VCaP (cell line): Measurements from ENCODE around the gene TBC1D10A.

ENCODE experiments used
- H3K27ac ChIP-seq: fragments of 450-650 bp; 2 replicates; pipeline ENCODE4 v1.5.1; 2017
- CTCF ChIP-seq: fragments of 450-650 bp; conservative IDR thresholded peaks from 2 replicates; pipeline ENCODE4 v1.5.1; 2017; ENCODE audit warnings: mild to moderate bottlenecking, moderate library complexity

Gene TBC1D10A

DNA sequence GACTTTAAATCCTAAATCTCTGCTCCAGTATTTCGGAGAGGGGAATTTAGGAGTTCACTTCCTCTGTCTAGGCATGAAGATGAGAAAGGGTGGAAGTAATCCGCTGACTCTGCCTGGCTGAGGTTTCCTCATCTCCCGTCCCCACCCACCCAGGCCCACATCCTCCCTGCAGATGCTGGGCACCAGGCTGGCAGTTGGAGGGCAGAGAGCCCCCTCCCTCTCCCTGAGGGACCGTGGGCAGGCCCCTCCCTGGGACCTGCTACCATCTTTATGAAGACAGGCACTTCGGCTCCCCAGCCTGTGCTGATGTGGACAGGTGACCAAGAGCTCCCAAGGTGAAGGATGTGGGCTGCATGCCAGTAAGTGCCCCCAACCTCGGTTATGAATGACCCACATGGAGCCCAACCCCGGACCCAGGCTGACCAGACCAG, 44.1 kb downstream of the TBC1D10A start:
- no peak for TF ChIP-seq CTCF
- no peak overlapping the region for H3K27ac ChIP-seq

DNA sequence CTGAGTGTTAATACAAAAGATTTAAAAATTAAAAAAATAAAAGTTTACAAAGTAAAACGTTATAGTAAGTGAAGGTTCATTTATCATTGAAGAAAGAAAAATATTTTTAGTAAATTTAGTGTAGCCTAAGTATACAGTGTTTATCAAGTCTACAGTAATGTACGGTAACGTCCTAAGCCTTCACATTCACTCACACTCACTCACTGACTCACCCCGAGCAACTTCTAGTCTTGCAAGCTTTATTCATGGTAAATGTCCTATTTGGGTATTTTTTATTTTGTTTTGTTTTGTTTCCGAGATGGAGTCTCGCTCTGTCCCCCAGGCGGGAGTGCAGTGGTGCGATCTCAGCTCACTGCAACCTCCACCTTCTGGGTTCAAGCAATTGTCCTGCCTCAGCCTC, 46.2 kb downstream of the TBC1D10A start:
- no peak for TF ChIP-seq CTCF

GRCh38 chr22:30279932-30280331, 46.8 kb downstream of the TBC1D10A start:
- no peak overlapping the region for H3K27ac ChIP-seq
- no peak for TF ChIP-seq CTCF

More for the DNA sequence above, 46.2 kb downstream of the TBC1D10A start:
- no peak overlapping the region for H3K27ac ChIP-seq

GRCh38 chr22:30279046-30279788, 47.5 kb downstream of the TBC1D10A start:
- TF ChIP-seq CTCF = no peak
- H3K27ac ChIP-seq = no peak overlapping the region

DNA sequence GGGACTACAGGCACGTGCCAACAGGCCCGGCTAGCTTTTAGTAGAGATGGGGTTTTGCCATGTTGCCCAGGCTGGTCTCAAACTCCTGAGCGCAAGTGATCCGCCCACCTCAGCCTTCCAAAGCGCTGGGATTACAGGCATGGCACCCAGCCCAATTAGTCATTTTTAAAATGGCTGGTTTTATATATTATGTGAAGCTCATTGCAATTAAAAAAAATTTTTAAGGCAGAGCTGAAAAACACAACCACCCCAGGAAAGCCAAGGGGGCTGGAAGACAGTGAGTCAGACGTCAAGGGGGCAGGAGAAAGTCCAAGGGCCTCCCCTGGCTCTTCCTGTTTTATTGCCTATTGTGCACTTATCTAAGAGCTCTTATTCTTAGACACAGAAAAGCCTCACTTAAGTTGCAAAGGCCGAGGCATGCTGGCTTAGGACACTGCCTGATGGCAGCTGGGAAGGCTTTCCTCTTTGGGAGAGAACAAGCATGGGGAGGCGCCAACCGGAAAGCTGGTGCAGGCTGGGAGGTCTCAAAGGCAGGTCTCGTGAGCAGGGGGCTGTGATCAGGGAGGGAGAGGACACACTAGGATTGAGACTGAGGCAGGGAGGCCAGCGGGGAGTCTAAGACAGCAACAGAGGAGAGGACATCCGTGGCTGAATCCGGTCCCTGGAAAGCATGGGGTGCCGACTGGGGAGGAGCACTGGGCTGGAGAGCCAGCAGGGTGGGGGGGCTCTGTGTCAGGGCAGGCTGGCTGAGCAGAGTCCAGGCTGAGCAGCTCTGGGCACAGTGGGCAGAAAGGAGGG, 49.0 kb downstream of the TBC1D10A start:
- H3K27ac ChIP-seq = no peak overlapping the region

DNA sequence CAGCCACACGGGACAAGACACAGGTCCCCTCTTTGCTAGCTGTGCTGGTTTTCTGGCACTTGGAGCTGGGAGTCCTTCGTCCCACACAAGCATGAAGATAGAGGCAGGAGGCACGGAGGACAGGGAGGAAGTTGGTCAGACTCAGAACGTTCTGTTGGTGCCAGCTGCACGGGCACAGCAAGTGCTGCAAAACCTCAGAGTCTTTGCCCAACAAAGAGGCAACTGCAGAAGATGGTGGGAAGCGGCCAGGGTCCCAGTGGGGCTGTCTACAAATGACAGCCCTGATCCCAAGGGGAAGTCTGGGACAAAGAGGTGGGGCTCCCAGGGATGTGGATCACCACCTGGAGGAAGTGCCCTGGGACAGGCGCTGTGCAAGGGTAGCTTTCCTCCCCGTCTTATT, 50.7 kb downstream of the TBC1D10A start:
- H3K27ac ChIP-seq = no peak overlapping the region

More for the DNA sequence above, 49.0 kb downstream of the TBC1D10A start:
- TF ChIP-seq CTCF = no peak

More for the DNA sequence above, 50.7 kb downstream of the TBC1D10A start:
- TF ChIP-seq CTCF = no peak
